Right lobe of liver (tissue), 6 donors: Measurements from ENCODE around the gene PACRG. TPM values are rescaled to one million over a fixed set of nuclear protein-coding genes. Genes with fewer than 3 reads are reported as not detected.

ENCODE experiments used
- ATAC-seq, 4 donors: fragments of 200-7000 bp; cut with Tn5 transposase; one replicate each; pipeline ENCODE4 v1.9.1; 2020; ENCODE audit warnings: mild to moderate bottlenecking in 4 of 4, moderate library complexity in 4 of 4
- DNase-seq, 3 donors: peaks; one replicate each; pipeline ENCODE4 v3.0.0-alpha.2; 2020
- H3K27ac ChIP-seq, 3 donors: fragments of 200-600 bp; one replicate each; pipeline ENCODE4 v1.8.0; 2022
- H3K27me3 ChIP-seq, 2 donors: fragments of 200-600 bp; one replicate each; pipeline ENCODE4 v1.8.0; 2022
- H3K36me3 ChIP-seq, 4 donors: fragments of 200-600 bp; sonication (generic) in 1 of 4; one replicate each; pipeline versions ENCODE4 v1.5.1 to v1.8.0; 2017 to 2022; ENCODE audit warnings: control low read depth in 1 of 4
- H3K4me1 ChIP-seq, 4 donors: fragments of 200-600 bp; sonication (generic) in 1 of 4; one replicate each; pipeline versions ENCODE4 v1.5.1 to v1.8.0; 2017 to 2022; ENCODE audit warnings: control low read depth in 1 of 4
- H3K4me3 ChIP-seq, 3 donors: fragments of 200-600 bp; one replicate each; pipeline ENCODE4 v1.8.0; 2022
- H3K9me3 ChIP-seq, 4 donors: fragments of 200-600 bp; sonication (generic) in 1 of 4; one replicate each; pipeline versions ENCODE4 v1.5.1 to v1.8.0; 2017 to 2022; ENCODE audit warnings: control low read depth in 1 of 4
- POLR2A ChIP-seq: fragments of 450-650 bp; IDR thresholded peaks from one replicate; pipeline ENCODE4 v1.6.1; 2017; ENCODE audit warnings: antibody characterized with exemption, mild to moderate bottlenecking
- WGBS: methylation state at CpG from one replicate; pipeline ENCODE4 v1.1.6; 2018; ENCODE audit warnings: low coverage, low lambda C conversion rate; ENCODE audit not compliant: insufficient coverage; ENCODE audit errors: missing lambda C conversion rate; 5-methylcytosine and 5-hydroxymethylcytosine counted together
- intact Hi-C, 2 donors: fragments of 100-400 bp; cut with DNase I; formaldehyde crosslinking; loops; one replicate each; pipeline versions ENCODE4 v1.11.2 to v1.14.1; 2022
- total RNA-seq, 6 experiments: library from RNA; depleted of rRNA in 2 of 6; stranded (reverse); fragments of >200 nt in 2 of 6; fragmentation: NEBNext Ultra II Directional in 3 of 6; extraction: Animal tissue kit (Norgen Biotek cat#: 25700) in 3 of 6; gene quantifications; one replicate each; pipeline versions ENCODE4 v1.1.0 to v1.2.4, GENCODE V29; 2016 to 2023
- TF ChIP-seq, protein P1 (sequence below), 4 donors: fragments of 200-600 bp in 3 of 4; fragments of 450-650 bp in 1 of 4; IDR thresholded peaks; one replicate each; pipeline versions ENCODE4 v1.5.1 to v1.8.0; 2016 to 2022; ENCODE audit warnings: antibody characterized with exemption in 4 of 4, mild to moderate bottlenecking in 2 of 4
- donor health status: DM: no; HTN: yes; CAD: no.
- donor health status: DM: no; HTN: no; CAD: no.
- donor health status: DM: no; HTN: no; CAD: no.
- donor health status: DM: no; HTN: yes; CAD: no.
- donor health status: DM: no; HTN: yes; CAD: no.

PACRG gene
- total RNA-seq, 6 experiments from 2014 or later = 0.25 to 5.3 (median 2.7) TPM

DNA sequence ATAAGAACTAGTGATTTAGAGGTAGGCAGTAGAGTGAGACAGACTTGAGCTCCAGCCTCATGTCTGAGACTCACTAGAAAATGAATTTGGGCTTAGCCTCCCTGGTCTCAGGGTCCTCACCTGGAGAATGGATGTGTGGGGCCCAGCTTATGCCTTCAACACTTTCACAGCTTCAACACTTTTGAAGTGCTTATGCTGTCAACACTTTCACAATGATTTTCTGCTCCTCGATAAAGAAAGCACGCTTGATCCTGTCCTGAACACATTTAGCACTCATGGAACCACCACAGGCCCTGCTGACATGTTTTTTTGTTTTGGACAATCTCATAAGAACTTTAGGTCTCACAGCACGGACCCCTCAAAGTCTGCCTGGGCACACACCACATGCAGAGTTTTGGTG, 229.3 kb downstream of the PACRG start:
- H3K27me3 ChIP-seq = no peaks in the 10 kb centered on the region
- 86% methylated on average over 3 of the region's 3 CpGs for WGBS
- H3K9me3 ChIP-seq = no peaks in the 10 kb centered on the region
- H3K4me1 ChIP-seq = no peaks in the 10 kb centered on the region
- H3K27ac ChIP-seq = no peak overlapping the region
- no peak overlapping the region for H3K4me3 ChIP-seq
- DNase-seq (no peak), ATAC-seq (no peak)
- intact Hi-C loops = no loop called here
- TF ChIP-seq, protein P1, sequence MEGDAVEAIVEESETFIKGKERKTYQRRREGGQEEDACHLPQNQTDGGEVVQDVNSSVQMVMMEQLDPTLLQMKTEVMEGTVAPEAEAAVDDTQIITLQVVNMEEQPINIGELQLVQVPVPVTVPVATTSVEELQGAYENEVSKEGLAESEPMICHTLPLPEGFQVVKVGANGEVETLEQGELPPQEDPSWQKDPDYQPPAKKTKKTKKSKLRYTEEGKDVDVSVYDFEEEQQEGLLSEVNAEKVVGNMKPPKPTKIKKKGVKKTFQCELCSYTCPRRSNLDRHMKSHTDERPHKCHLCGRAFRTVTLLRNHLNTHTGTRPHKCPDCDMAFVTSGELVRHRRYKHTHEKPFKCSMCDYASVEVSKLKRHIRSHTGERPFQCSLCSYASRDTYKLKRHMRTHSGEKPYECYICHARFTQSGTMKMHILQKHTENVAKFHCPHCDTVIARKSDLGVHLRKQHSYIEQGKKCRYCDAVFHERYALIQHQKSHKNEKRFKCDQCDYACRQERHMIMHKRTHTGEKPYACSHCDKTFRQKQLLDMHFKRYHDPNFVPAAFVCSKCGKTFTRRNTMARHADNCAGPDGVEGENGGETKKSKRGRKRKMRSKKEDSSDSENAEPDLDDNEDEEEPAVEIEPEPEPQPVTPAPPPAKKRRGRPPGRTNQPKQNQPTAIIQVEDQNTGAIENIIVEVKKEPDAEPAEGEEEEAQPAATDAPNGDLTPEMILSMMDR (IDR thresholded peaks at IDR 0.05) = no peak
- no peak for TF ChIP-seq POLR2A
- H3K36me3 ChIP-seq = no peaks in the 10 kb centered on the region

DNA sequence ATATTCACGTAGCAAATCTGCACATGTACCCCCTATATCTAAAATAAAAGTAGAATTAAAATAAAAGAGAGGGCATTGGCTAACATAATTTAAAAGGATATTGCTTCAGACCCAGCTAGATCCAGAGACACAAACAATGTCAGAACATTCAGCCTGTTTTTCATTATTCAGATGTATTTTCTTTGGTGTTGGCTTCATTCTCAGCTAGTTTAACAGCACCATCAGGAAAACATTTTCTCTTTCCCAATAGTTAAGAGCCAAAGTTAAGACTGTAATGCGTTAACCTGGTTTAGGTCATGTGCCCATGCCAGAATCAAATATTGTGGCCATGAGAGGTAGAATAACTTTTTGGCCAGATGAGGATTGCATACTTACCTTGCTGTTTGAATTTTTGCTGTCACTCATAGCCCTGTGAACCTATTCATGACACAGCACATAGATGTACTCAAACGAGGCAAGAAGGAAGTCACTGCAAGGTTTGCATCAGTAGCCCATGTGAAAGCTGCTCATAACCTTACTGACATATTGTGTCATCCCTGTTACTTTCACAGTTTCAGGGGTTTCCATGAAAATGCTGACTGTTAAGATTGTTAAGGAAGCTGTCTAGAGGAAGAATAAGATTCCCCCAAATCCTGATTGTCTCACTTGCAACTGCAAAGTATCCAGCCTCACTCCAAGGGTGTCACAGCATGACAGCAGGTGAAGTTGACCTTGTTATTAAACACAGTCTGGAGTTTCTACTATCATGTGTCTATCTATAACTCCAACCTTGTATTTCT, 233.1 kb downstream of the PACRG start:
- TF ChIP-seq POLR2A = no peak
- TF ChIP-seq, protein P1 (IDR thresholded peaks at IDR 0.05) = no peak

DNA sequence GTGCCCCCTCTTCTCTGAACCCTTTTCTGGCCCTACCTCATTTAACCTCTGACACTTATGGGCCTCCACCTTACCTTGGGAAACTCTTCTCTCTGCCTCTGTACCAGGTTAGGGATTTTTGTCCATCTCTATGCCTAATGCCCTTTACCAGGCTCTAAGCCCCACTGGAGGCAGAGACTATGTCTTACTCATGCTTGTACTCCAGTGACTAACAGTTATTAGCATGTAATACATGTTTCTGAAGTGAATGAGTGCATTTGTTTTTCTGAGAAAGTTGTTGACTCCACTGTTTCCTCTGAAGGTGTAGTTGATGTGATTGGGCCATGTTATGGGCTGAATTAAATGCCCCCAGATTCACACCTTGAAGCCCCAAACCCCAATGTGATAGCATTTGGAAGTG, 234.3 kb downstream of the PACRG start:
- H3K36me3 ChIP-seq = no peaks in the 10 kb centered on the region
- H3K4me3 ChIP-seq = no peak overlapping the region
- no peaks in the 10 kb centered on the region for H3K4me1 ChIP-seq
- TF ChIP-seq, protein P1 (IDR thresholded peaks at IDR 0.05) = no peak
- no peak for TF ChIP-seq POLR2A
- no peak overlapping the region for H3K27ac ChIP-seq
- intact Hi-C loops = no loop called here
- DNase-seq (no peak), ATAC-seq (no peak)
- no peaks in the 10 kb centered on the region for H3K27me3 ChIP-seq
- H3K9me3 ChIP-seq = no peaks in the 10 kb centered on the region

More for the DNA sequence above, 233.1 kb downstream of the PACRG start:
- ATAC-seq = no peak
- Histone ChIP-seq H3K27ac (no peak overlapping the region), H3K4me3 (no peak overlapping the region), H3K9me3 (no peaks in the 10 kb centered on the region), H3K4me1 (no peaks in the 10 kb centered on the region), H3K36me3 (no peaks in the 10 kb centered on the region), H3K27me3 (no peaks in the 10 kb centered on the region)
- WGBS = 77% methylated on average over 3 of the region's 3 CpGs
- intact Hi-C loops = no loop called here
- no peak for DNase-seq

DNA sequence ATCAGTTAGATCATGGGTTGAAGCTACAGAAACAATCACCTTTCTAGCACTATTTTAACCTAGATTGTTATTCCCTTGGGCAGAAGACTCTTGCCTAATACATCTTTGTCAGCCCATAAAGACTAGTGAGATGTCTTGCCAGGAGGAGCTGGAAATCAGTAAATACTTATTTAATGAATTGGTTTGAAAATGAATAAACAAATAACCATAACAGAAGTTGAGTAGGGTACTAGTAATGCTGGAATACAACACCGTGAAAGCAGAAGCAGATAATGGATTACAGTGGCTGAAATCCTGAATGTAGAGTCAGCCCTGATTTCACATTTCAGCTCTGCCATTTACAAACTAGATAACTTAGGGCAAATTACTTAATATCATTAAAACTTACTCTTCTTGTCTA, 236.1 kb downstream of the PACRG start:
- DNase-seq (no peak), ATAC-seq (no peak)
- WGBS = 20% methylated on average over 1 of the region's 1 CpG
- intact Hi-C loops = no loop called here
- Histone ChIP-seq H3K4me3 (no peak overlapping the region), H3K36me3 (no peaks in the 10 kb centered on the region), H3K27ac (no peak overlapping the region), H3K4me1 (no peaks in the 10 kb centered on the region), H3K9me3 (no peaks in the 10 kb centered on the region), H3K27me3 (no peaks in the 10 kb centered on the region)
- no peak for TF ChIP-seq POLR2A

DNA sequence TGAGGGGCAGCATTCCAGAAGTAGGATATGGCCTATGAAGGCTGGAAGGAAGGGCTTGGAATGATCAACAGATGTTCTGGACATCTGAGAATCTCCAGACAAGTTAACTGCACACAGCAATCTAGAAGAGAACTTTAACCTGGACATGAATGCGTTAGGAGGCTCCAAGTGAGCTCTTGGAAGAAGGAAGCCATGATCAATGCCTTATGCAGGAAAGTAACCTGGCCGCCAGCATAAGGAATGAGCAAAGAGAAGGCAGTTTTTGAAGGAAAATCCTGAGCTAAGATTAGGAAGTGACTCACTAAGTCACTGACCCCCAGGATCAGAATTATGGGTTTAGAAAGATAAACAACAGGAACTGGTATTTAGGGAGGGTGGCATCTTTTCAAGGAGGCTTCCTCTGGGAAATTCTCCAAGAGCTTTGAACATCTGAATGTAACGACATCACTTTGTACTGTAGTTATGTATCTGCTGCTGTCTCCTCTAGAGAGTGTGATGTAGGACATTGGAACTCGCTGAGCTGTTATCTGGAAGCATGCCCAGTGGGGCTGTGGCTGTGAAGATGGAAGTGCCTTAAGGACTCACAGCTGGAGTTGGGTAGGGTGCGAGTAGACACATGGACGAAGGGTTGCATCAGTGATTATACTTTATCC, 236.8 kb downstream of the PACRG start:
- no peaks in the 10 kb centered on the region for H3K36me3 ChIP-seq
- no peaks in the 10 kb centered on the region for H3K9me3 ChIP-seq
- H3K27me3 ChIP-seq = no peaks in the 10 kb centered on the region
- no peak overlapping the region for H3K4me3 ChIP-seq
- H3K4me1 ChIP-seq = no peaks in the 10 kb centered on the region
- DNase-seq = no peak
- no peak overlapping the region for H3K27ac ChIP-seq
- no peak for ATAC-seq
- no peak for TF ChIP-seq POLR2A
- TF ChIP-seq, protein P1 (IDR thresholded peaks at IDR 0.05) = no peak
- 69% methylated on average over 6 of the region's 6 CpGs for WGBS
- intact Hi-C loops = no loop called here
